NT2/D1 (cell line): ENCODE measurements around the gene TAS2R3.

Experiments
- SUZ12 ChIP-seq: IDR thresholded peaks from 2 replicates; pipeline ENCODE4 v1.6.1; 2011; ENCODE audit not compliant: insufficient read length, insufficient read depth; ENCODE audit errors: extremely low read depth
- YY1 ChIP-seq: IDR thresholded peaks from 2 replicates; pipeline ENCODE4 v1.6.1; 2011; ENCODE audit not compliant: insufficient read length, insufficient read depth
- ZNF274 ChIP-seq: IDR thresholded peaks from 2 replicates; pipeline ENCODE4 v1.6.1; 2011; ENCODE audit warnings: mild to moderate bottlenecking, low read depth, low read length

GRCh38 chr7:141729020-141729419 is 34.9 kb upstream of the TAS2R3 start:
- no peak for TF ChIP-seq ZNF274
- TF ChIP-seq YY1, result no peak
- no peak for TF ChIP-seq SUZ12
